ENCODE results near the gene ADGRD2. TPM values are rescaled to one million over a fixed set of nuclear protein-coding genes. Genes with fewer than 3 reads are reported as not detected.

Gene ADGRD2
- total RNA-seq, 1 donor from 2014 or later, result not detected

- no peak for ATAC-seq
- intact Hi-C loops (cut with DNase I), result no loop called here
- DNase-seq (ENCODE audit: missing footprints), result peak; percentile 51
These were observed 25.1 kb downstream of the ADGRD2 start for GRCh38 chr9:124475158-124475867.

- ATAC-seq (no peak), DNase-seq (ENCODE audit: missing footprints) (peak; percentile 43)
- intact Hi-C loops (cut with DNase I), result no loop called here
These were observed 25.8 kb downstream of the ADGRD2 start for GRCh38 chr9:124475868-124476690.

- ATAC-seq (no peak), DNase-seq (ENCODE audit: missing footprints) (peak; percentile 26)
- intact Hi-C loops (cut with DNase I), result no loop called here
These were observed 27.0 kb downstream of the ADGRD2 start for GRCh38 chr9:124477211-124477647.

- ATAC-seq, result no peak
- peak; percentile 26 for DNase-seq (ENCODE audit: missing footprints)
- intact Hi-C loops (cut with DNase I), result no loop called here
These were observed 27.5 kb downstream of the ADGRD2 start for GRCh38 chr9:124477648-124478285.

GRCh38 chr9:124478354-124478753 lies 28.1 kb downstream of the ADGRD2 start:
- intact Hi-C loops (cut with DNase I), result no loop called here
- ATAC-seq, result no peak

GRCh38 chr9:124479371-124479770 lies 29.1 kb downstream of the ADGRD2 start:
- intact Hi-C loops (cut with DNase I), result no loop called here
- no peak for DNase-seq (ENCODE audit: missing footprints)
- ATAC-seq, result no peak

More at GRCh38 chr9:124478354-124478753, 28.1 kb downstream of the ADGRD2 start:
- DNase-seq (ENCODE audit: missing footprints), result no peak

GRCh38 chr9:124479947-124480620 lies 29.8 kb downstream of the ADGRD2 start:
- intact Hi-C loops (cut with DNase I), result no loop called here
- DNase-seq (ENCODE audit: missing footprints) (no peak), ATAC-seq (no peak)

- ATAC-seq (no peak), DNase-seq (ENCODE audit: missing footprints) (no peak)
- intact Hi-C loops (cut with DNase I), result no loop called here
These were observed 30.4 kb downstream of the ADGRD2 start for GRCh38 chr9:124480621-124480981.

- ATAC-seq (no peak), DNase-seq (ENCODE audit: missing footprints) (peak; percentile 45)
- intact Hi-C loops (cut with DNase I), result no loop called here
These were observed 30.9 kb downstream of the ADGRD2 start for GRCh38 chr9:124481115-124481514.

GRCh38 chr9:124482431-124483031 lies 32.3 kb downstream of the ADGRD2 start:
- DNase-seq (ENCODE audit: missing footprints), result peak; percentile 65
- intact Hi-C loops (cut with DNase I), result no loop called here
- ATAC-seq, result no peak

GRCh38 chr9:124483481-124483880 lies 33.2 kb downstream of the ADGRD2 start:
- DNase-seq (ENCODE audit: missing footprints) (peak; percentile 53), ATAC-seq (no peak)
- intact Hi-C loops (cut with DNase I), result no loop called here

GRCh38 chr9:124485201-124485600 lies 35.0 kb downstream of the ADGRD2 start:
- no peak for ATAC-seq
- intact Hi-C loops (cut with DNase I), result no loop called here
- peak; percentile 46 for DNase-seq (ENCODE audit: missing footprints)

GRCh38 chr9:124485936-124486335 lies 35.7 kb downstream of the ADGRD2 start:
- intact Hi-C loops (cut with DNase I), result no loop called here
- DNase-seq (ENCODE audit: missing footprints) (peak; percentile 39), ATAC-seq (no peak)

- ATAC-seq (no peak), DNase-seq (ENCODE audit: missing footprints) (no peak)
- intact Hi-C loops (cut with DNase I), result no loop called here
These were observed 36.6 kb downstream of the ADGRD2 start for GRCh38 chr9:124486778-124487259.

GRCh38 chr9:124487260-124488182 lies 37.3 kb downstream of the ADGRD2 start:
- ATAC-seq (no peak), DNase-seq (ENCODE audit: missing footprints) (peak; percentile 41)
- intact Hi-C loops (cut with DNase I), result no loop called here

GRCh38 chr9:124488641-124489210 lies 38.5 kb downstream of the ADGRD2 start:
- intact Hi-C loops (cut with DNase I), result no loop called here
- ATAC-seq (no peak), DNase-seq (ENCODE audit: missing footprints) (peak; percentile 39)

GRCh38 chr9:124489222-124489621 lies 39.0 kb downstream of the ADGRD2 start:
- no peak for ATAC-seq
- DNase-seq (ENCODE audit: missing footprints), result peak; percentile 18
- intact Hi-C loops (cut with DNase I), result no loop called here

Measured in Right ventricle myocardium inferior (tissue), 1 donor.